ENCODE data around the gene CTNNA3.
"Not testable (repeated sequence)": the region's sequence is repeated elsewhere in the genome, so short reads cannot be mapped to it uniquely, and the experiment has no call there.

CTNNA3 gene
- 0.35 to 0.69 (median 0.58) reads per million in 3 donors for total RNA-seq

- Histone ChIP-seq H3K27ac (ENCODE audit: insufficient read depth, low read length, poor library complexity, severe bottlenecking) (no peak within 1 kb of the TSS), H3K36me3 (ENCODE audit: control insufficient read depth, insufficient read depth, low read length) (no peaks in the 10 kb centered on the region), H3K27me3 (replicated peaks; ENCODE audit: control insufficient read depth, insufficient read depth, low read length, poor library complexity, severe bottlenecking) (no peaks in the 10 kb centered on the region), H3K4me1 (ENCODE audit: control insufficient read depth, insufficient read depth, low read length, poor library complexity, severe bottlenecking) (no peaks in the 10 kb centered on the region), H3K4me3 (ENCODE audit: insufficient read depth, low read depth, low read length, poor library complexity, severe bottlenecking) (no peak within 1 kb of the TSS), H3K9me3 (ENCODE audit: control insufficient read depth, low read length) (no peaks in the 10 kb centered on the region)
- no peak for DNase-seq
These were observed at the start of gene CTNNA3 for GRCh38 chr10:67696029-67696428. CTNNA3 (minus strand) TSS chr10:67696195.

- H3K9me3 ChIP-seq (ENCODE audit: control insufficient read depth, low read length): no peaks in the 10 kb centered on the region
- H3K4me3 ChIP-seq (ENCODE audit: insufficient read depth, low read depth, low read length, poor library complexity, severe bottlenecking): no peak overlapping the region
- H3K4me1 ChIP-seq (ENCODE audit: control insufficient read depth, insufficient read depth, low read length, poor library complexity, severe bottlenecking): no peaks in the 10 kb centered on the region
- DNase-seq: no peak
- no peak overlapping the region for H3K27ac ChIP-seq (ENCODE audit: insufficient read depth, low read length, poor library complexity, severe bottlenecking)
- H3K36me3 ChIP-seq (ENCODE audit: control insufficient read depth, insufficient read depth, low read length): no peaks in the 10 kb centered on the region
- no peaks in the 10 kb centered on the region for H3K27me3 ChIP-seq (replicated peaks; ENCODE audit: control insufficient read depth, insufficient read depth, low read length, poor library complexity, severe bottlenecking)
These were observed 39.4 kb upstream of the CTNNA3 start for GRCh38 chr10:67735430-67735829.

- no peak overlapping the region for H3K27ac ChIP-seq (ENCODE audit: insufficient read depth, low read length, poor library complexity, severe bottlenecking)
- no peaks in the 10 kb centered on the region for H3K27me3 ChIP-seq (replicated peaks; ENCODE audit: control insufficient read depth, insufficient read depth, low read length, poor library complexity, severe bottlenecking)
- no peak for DNase-seq
- H3K4me3 ChIP-seq (ENCODE audit: insufficient read depth, low read depth, low read length, poor library complexity, severe bottlenecking): no peak overlapping the region
- H3K36me3 ChIP-seq (ENCODE audit: control insufficient read depth, insufficient read depth, low read length): no peaks in the 10 kb centered on the region
- H3K4me1 ChIP-seq (ENCODE audit: control insufficient read depth, insufficient read depth, low read length, poor library complexity, severe bottlenecking): no peaks in the 10 kb centered on the region
- no peaks in the 10 kb centered on the region for H3K9me3 ChIP-seq (ENCODE audit: control insufficient read depth, low read length)
These were observed 37.5 kb upstream of the CTNNA3 start for GRCh38 chr10:67733511-67733910.

- Histone ChIP-seq H3K4me3 (ENCODE audit: insufficient read depth, low read depth, low read length, poor library complexity, severe bottlenecking) (no peak overlapping the region), H3K9me3 (ENCODE audit: control insufficient read depth, low read length) (no peaks in the 10 kb centered on the region), H3K27ac (ENCODE audit: insufficient read depth, low read length, poor library complexity, severe bottlenecking) (no peak overlapping the region), H3K4me1 (ENCODE audit: control insufficient read depth, insufficient read depth, low read length, poor library complexity, severe bottlenecking) (no peaks in the 10 kb centered on the region), H3K27me3 (replicated peaks; ENCODE audit: control insufficient read depth, insufficient read depth, low read length, poor library complexity, severe bottlenecking) (no peaks in the 10 kb centered on the region), H3K36me3 (ENCODE audit: control insufficient read depth, insufficient read depth, low read length) (no peaks in the 10 kb centered on the region)
- no peak for DNase-seq
These were observed 29.6 kb upstream of the CTNNA3 start for GRCh38 chr10:67725567-67725966.

- Histone ChIP-seq H3K4me1 (ENCODE audit: control insufficient read depth, insufficient read depth, low read length, poor library complexity, severe bottlenecking) (no peaks in the 10 kb centered on the region), H3K36me3 (ENCODE audit: control insufficient read depth, insufficient read depth, low read length) (no peaks in the 10 kb centered on the region), H3K27me3 (replicated peaks; ENCODE audit: control insufficient read depth, insufficient read depth, low read length, poor library complexity, severe bottlenecking) (no peaks in the 10 kb centered on the region), H3K4me3 (ENCODE audit: insufficient read depth, low read depth, low read length, poor library complexity, severe bottlenecking) (no peak overlapping the region), H3K9me3 (ENCODE audit: control insufficient read depth, low read length) (no peaks in the 10 kb centered on the region), H3K27ac (ENCODE audit: insufficient read depth, low read length, poor library complexity, severe bottlenecking) (no peak overlapping the region)
- no peak for DNase-seq
These were observed 27.6 kb upstream of the CTNNA3 start for GRCh38 chr10:67723601-67724000.

GRCh38 chr10:67722113-67722512 is 26.1 kb upstream of the CTNNA3 start:
- H3K9me3 ChIP-seq (ENCODE audit: control insufficient read depth, low read length): no peaks in the 10 kb centered on the region
- no peaks in the 10 kb centered on the region for H3K36me3 ChIP-seq (ENCODE audit: control insufficient read depth, insufficient read depth, low read length)

GRCh38 chr10:67716455-67716854 is 20.5 kb upstream of the CTNNA3 start:
- DNase-seq; H3K27ac ChIP-seq (ENCODE audit: insufficient read depth, low read length, poor library complexity, severe bottlenecking); H3K36me3 ChIP-seq (ENCODE audit: control insufficient read depth, insufficient read depth, low read length); H3K4me1 ChIP-seq (ENCODE audit: control insufficient read depth, insufficient read depth, low read length, poor library complexity, severe bottlenecking); H3K27me3 ChIP-seq (replicated peaks; ENCODE audit: control insufficient read depth, insufficient read depth, low read length, poor library complexity, severe bottlenecking); H3K4me3 ChIP-seq (ENCODE audit: insufficient read depth, low read depth, low read length, poor library complexity, severe bottlenecking); H3K9me3 ChIP-seq (ENCODE audit: control insufficient read depth, low read length): not testable (repeated sequence)

More at GRCh38 chr10:67722113-67722512, 26.1 kb upstream of the CTNNA3 start:
- no peak overlapping the region for H3K27ac ChIP-seq (ENCODE audit: insufficient read depth, low read length, poor library complexity, severe bottlenecking)
- no peaks in the 10 kb centered on the region for H3K4me1 ChIP-seq (ENCODE audit: control insufficient read depth, insufficient read depth, low read length, poor library complexity, severe bottlenecking)
- H3K27me3 ChIP-seq (replicated peaks; ENCODE audit: control insufficient read depth, insufficient read depth, low read length, poor library complexity, severe bottlenecking): no peaks in the 10 kb centered on the region
- DNase-seq: no peak
- H3K4me3 ChIP-seq (ENCODE audit: insufficient read depth, low read depth, low read length, poor library complexity, severe bottlenecking): no peak overlapping the region

- no peak for DNase-seq
These were observed 9.9 kb upstream of the CTNNA3 start for GRCh38 chr10:67705921-67706320.

GRCh38 chr10:67699613-67700270 is 3.7 kb upstream of the CTNNA3 start:
- H3K9me3 ChIP-seq (ENCODE audit: control insufficient read depth, low read length); DNase-seq; H3K4me1 ChIP-seq (ENCODE audit: control insufficient read depth, insufficient read depth, low read length, poor library complexity, severe bottlenecking); H3K4me3 ChIP-seq (ENCODE audit: insufficient read depth, low read depth, low read length, poor library complexity, severe bottlenecking); H3K27me3 ChIP-seq (replicated peaks; ENCODE audit: control insufficient read depth, insufficient read depth, low read length, poor library complexity, severe bottlenecking); H3K36me3 ChIP-seq (ENCODE audit: control insufficient read depth, insufficient read depth, low read length); H3K27ac ChIP-seq (ENCODE audit: insufficient read depth, low read length, poor library complexity, severe bottlenecking): not testable (repeated sequence)

More at GRCh38 chr10:67705921-67706320, 9.9 kb upstream of the CTNNA3 start:
- no peaks in the 10 kb centered on the region for H3K4me1 ChIP-seq (ENCODE audit: control insufficient read depth, insufficient read depth, low read length, poor library complexity, severe bottlenecking)
- H3K27me3 ChIP-seq (replicated peaks; ENCODE audit: control insufficient read depth, insufficient read depth, low read length, poor library complexity, severe bottlenecking): no peaks in the 10 kb centered on the region
- no peak overlapping the region for H3K27ac ChIP-seq (ENCODE audit: insufficient read depth, low read length, poor library complexity, severe bottlenecking)
- no peaks in the 10 kb centered on the region for H3K9me3 ChIP-seq (ENCODE audit: control insufficient read depth, low read length)
- no peak overlapping the region for H3K4me3 ChIP-seq (ENCODE audit: insufficient read depth, low read depth, low read length, poor library complexity, severe bottlenecking)
- H3K36me3 ChIP-seq (ENCODE audit: control insufficient read depth, insufficient read depth, low read length): no peaks in the 10 kb centered on the region

- H3K36me3 ChIP-seq (ENCODE audit: control insufficient read depth, insufficient read depth, low read length): no peaks in the 10 kb centered on the region
- H3K4me3 ChIP-seq (ENCODE audit: insufficient read depth, low read depth, low read length, poor library complexity, severe bottlenecking): no peak overlapping the region
- no peak overlapping the region for H3K27ac ChIP-seq (ENCODE audit: insufficient read depth, low read length, poor library complexity, severe bottlenecking)
- H3K4me1 ChIP-seq (ENCODE audit: control insufficient read depth, insufficient read depth, low read length, poor library complexity, severe bottlenecking): no peaks in the 10 kb centered on the region
- no peaks in the 10 kb centered on the region for H3K9me3 ChIP-seq (ENCODE audit: control insufficient read depth, low read length)
- no peaks in the 10 kb centered on the region for H3K27me3 ChIP-seq (replicated peaks; ENCODE audit: control insufficient read depth, insufficient read depth, low read length, poor library complexity, severe bottlenecking)
- DNase-seq: no peak
These were observed 2.2 kb upstream of the CTNNA3 start for GRCh38 chr10:67698164-67698563.
